HEK293 (cell line): ENCODE results near the gene NIBAN1.

ENCODE experiments used
- PBX3 ChIP-seq: sonication (generic); formaldehyde crosslinking; IDR thresholded peaks from 2 replicates; pipeline ENCODE4 v1.8.1; 2022; ENCODE audit warnings: mild to moderate bottlenecking, moderate library complexity, missing genetic modification reagents
- PRDM2 ChIP-seq: fragments of 450-650 bp; formaldehyde crosslinking; IDR thresholded peaks from 2 replicates; pipeline ENCODE4 v1.5.1; 2016; ENCODE audit warnings: missing biosample characterization, missing genetic modification characterization, borderline replicate concordance
- SCRT2 ChIP-seq: fragments of 450-650 bp; formaldehyde crosslinking; IDR thresholded peaks from 2 replicates; pipeline ENCODE4 v1.5.1; 2016; ENCODE audit warnings: missing biosample characterization, missing genetic modification characterization
- TCF7L2 ChIP-seq: IDR thresholded peaks from 2 replicates; pipeline ENCODE4 v1.6.1; 2011; ENCODE audit warnings: low read depth, mild to moderate bottlenecking, inconsistent platforms, low read length, moderate library complexity, borderline replicate concordance
- YY1 ChIP-seq: fragments of 450-650 bp; formaldehyde crosslinking; IDR thresholded peaks from 2 replicates; pipeline ENCODE4 v1.5.1; 2018; ENCODE audit warnings: missing biosample characterization, missing genetic modification characterization
- ZBTB49 ChIP-seq: fragments of 450-650 bp; formaldehyde crosslinking; IDR thresholded peaks from 2 replicates; pipeline ENCODE4 v1.5.1; 2016; ENCODE audit warnings: missing biosample characterization, missing genetic modification characterization, low read depth
- ZBTB7A ChIP-seq: fragments of 450-650 bp; formaldehyde crosslinking; IDR thresholded peaks from 2 replicates; pipeline ENCODE4 v1.5.1; 2016; ENCODE audit warnings: low read depth, missing biosample characterization, missing genetic modification characterization
- ZFP41 ChIP-seq: fragments of 450-650 bp; formaldehyde crosslinking; IDR thresholded peaks from 2 replicates; pipeline ENCODE4 v1.5.1; 2016; ENCODE audit warnings: missing biosample characterization, missing genetic modification characterization, borderline replicate concordance
- ZNF169 ChIP-seq: fragments of 450-650 bp; formaldehyde crosslinking; IDR thresholded peaks from 2 replicates; pipeline ENCODE4 v1.5.1; 2016; ENCODE audit warnings: missing biosample characterization, missing genetic modification characterization
- ZNF223 ChIP-seq: fragments of 450-650 bp; formaldehyde crosslinking; IDR thresholded peaks from 2 replicates; pipeline ENCODE4 v1.5.1; 2016; ENCODE audit warnings: missing biosample characterization, missing genetic modification characterization
- ZNF23 ChIP-seq: fragments of 450-650 bp; formaldehyde crosslinking; IDR thresholded peaks from 2 replicates; pipeline ENCODE4 v1.5.1; 2016; ENCODE audit warnings: missing biosample characterization, missing genetic modification characterization, borderline replicate concordance
- ZNF239 ChIP-seq: fragments of 450-650 bp; formaldehyde crosslinking; IDR thresholded peaks from 2 replicates; pipeline ENCODE4 v1.5.1; 2016; ENCODE audit warnings: missing biosample characterization, missing genetic modification characterization
- ZNF266 ChIP-seq: fragments of 450-650 bp; formaldehyde crosslinking; IDR thresholded peaks from 2 replicates; pipeline ENCODE4 v1.5.1; 2016; ENCODE audit warnings: missing biosample characterization, missing genetic modification characterization, low read depth
- ZNF394 ChIP-seq: fragments of 450-650 bp; formaldehyde crosslinking; IDR thresholded peaks from 2 replicates; pipeline ENCODE4 v1.5.1; 2016; ENCODE audit warnings: missing biosample characterization, missing genetic modification characterization, mild to moderate bottlenecking, moderate library complexity, borderline replicate concordance
- ZNF433 ChIP-seq: fragments of 450-650 bp; formaldehyde crosslinking; IDR thresholded peaks from 2 replicates; pipeline ENCODE4 v1.5.1; 2016; ENCODE audit warnings: missing biosample characterization, missing genetic modification characterization, low read depth
- ZNF449 ChIP-seq: fragments of 450-650 bp; formaldehyde crosslinking; IDR thresholded peaks from 2 replicates; pipeline ENCODE4 v1.5.1; 2017; ENCODE audit warnings: missing biosample characterization, mild to moderate bottlenecking, missing genetic modification characterization, moderate library complexity
- ZNF501 ChIP-seq: fragments of 450-650 bp; formaldehyde crosslinking; IDR thresholded peaks from 2 replicates; pipeline ENCODE4 v1.5.1; 2016; ENCODE audit warnings: missing biosample characterization, missing genetic modification characterization
- ZNF518A ChIP-seq: fragments of 450-650 bp; formaldehyde crosslinking; conservative IDR thresholded peaks from 2 replicates; pipeline ENCODE4 v1.5.1; 2016; ENCODE audit warnings: low read depth, missing biosample characterization, missing genetic modification characterization
- ZNF549 ChIP-seq: fragments of 450-650 bp; IDR thresholded peaks from 2 replicates; pipeline ENCODE4 v1.5.1; 2018; ENCODE audit warnings: missing biosample characterization, missing genetic modification characterization, mild to moderate bottlenecking, inconsistent platforms, moderate library complexity
- ZNF629 ChIP-seq: fragments of 450-650 bp; formaldehyde crosslinking; IDR thresholded peaks from 2 replicates; pipeline ENCODE4 v1.5.1; 2017; ENCODE audit warnings: missing biosample characterization, missing genetic modification characterization
- ZNF654 ChIP-seq: fragments of 450-650 bp; formaldehyde crosslinking; IDR thresholded peaks from 2 replicates; pipeline ENCODE4 v1.5.1; 2016; ENCODE audit warnings: low read depth, missing biosample characterization, missing genetic modification characterization
- ZNF658 ChIP-seq: fragments of 450-650 bp; formaldehyde crosslinking; IDR thresholded peaks from 2 replicates; pipeline ENCODE4; 2016; ENCODE audit warnings: missing biosample characterization, missing genetic modification characterization
- ZSCAN23 ChIP-seq: fragments of 450-650 bp; formaldehyde crosslinking; IDR thresholded peaks from 2 replicates; pipeline ENCODE4 v1.5.1; 2016; ENCODE audit warnings: missing biosample characterization, missing genetic modification characterization

Gene NIBAN1

GRCh38 chr1:184974056-184974836 lies at the start of gene NIBAN1 (continued):
- TF ChIP-seq SCRT2 (tag by site-specific recombination) (peak; percentile 92), PBX3 (CRISPR knock-in tag) (no peak), ZBTB7A (tag by site-specific recombination) (no peak), YY1 (no peak), ZNF223 (tag by site-specific recombination) (no peak), ZNF654 (tag by site-specific recombination) (no peak), ZNF518A (tag by site-specific recombination) (no peak), ZNF23 (tag by site-specific recombination) (no peak), ZBTB49 (tag by site-specific recombination) (no peak), ZNF501 (tag by site-specific recombination) (peak; percentile 58; the same call in 1 of the 2 replicates), PRDM2 (tag by site-specific recombination) (no peak), ZNF658 (tag by site-specific recombination) (no peak), ZNF169 (tag by site-specific recombination) (no peak), ZNF394 (tag by site-specific recombination) (peak; percentile 44; the same call in 1 of the 2 replicates), ZFP41 (tag by site-specific recombination) (no peak), ZSCAN23 (tag by site-specific recombination) (no peak), ZNF433 (tag by site-specific recombination) (no peak), ZNF266 (tag by site-specific recombination) (no peak), ZNF549 (tag by site-specific recombination) (no peak; the same call in 1 of the 2 replicates), ZNF239 (no peak), TCF7L2 (no peak), ZNF629 (tag by site-specific recombination) (no peak), ZNF449 (tag by site-specific recombination) (0 out of 2 replicates have a peak, but pooled peaks have one; percentile 6)
